ENCODE measurements around the gene CLTCL1.

GRCh38 chr22:19168088-19168890 lies 123.2 kb downstream of the CLTCL1 start:
- TF ChIP-seq CTCF (IDR thresholded peaks at IDR 0.05) = no peak
- no peak for TF ChIP-seq POLR2A (IDR thresholded peaks at IDR 0.05)

Data from prostate gland (tissue), 2 donors.